Fibroblast of lung (primary cell): ENCODE data around the gene ADRM1.

Experiments
- EZH2 ChIP-seq: IDR thresholded peaks from 2 replicates; pipeline ENCODE4 v1.5.1; 2012; ENCODE audit warnings: low read length, control low read depth, mild to moderate bottlenecking; ENCODE audit errors: missing control alignments
- TF ChIP-seq, protein P1 (sequence below), 2 donors: IDR thresholded peaks in 1 of 2; conservative IDR thresholded peaks in 1 of 2; 1 replicate in 1 of 2; 2 replicates in 1 of 2; pipeline ENCODE4 v1.5.1; 2011 to 2012; ENCODE audit warnings: low read length in 2 of 2, control low read depth in 1 of 2, inconsistent platforms in 1 of 2, low read depth in 1 of 2, mild to moderate bottlenecking in 1 of 2

DNA sequence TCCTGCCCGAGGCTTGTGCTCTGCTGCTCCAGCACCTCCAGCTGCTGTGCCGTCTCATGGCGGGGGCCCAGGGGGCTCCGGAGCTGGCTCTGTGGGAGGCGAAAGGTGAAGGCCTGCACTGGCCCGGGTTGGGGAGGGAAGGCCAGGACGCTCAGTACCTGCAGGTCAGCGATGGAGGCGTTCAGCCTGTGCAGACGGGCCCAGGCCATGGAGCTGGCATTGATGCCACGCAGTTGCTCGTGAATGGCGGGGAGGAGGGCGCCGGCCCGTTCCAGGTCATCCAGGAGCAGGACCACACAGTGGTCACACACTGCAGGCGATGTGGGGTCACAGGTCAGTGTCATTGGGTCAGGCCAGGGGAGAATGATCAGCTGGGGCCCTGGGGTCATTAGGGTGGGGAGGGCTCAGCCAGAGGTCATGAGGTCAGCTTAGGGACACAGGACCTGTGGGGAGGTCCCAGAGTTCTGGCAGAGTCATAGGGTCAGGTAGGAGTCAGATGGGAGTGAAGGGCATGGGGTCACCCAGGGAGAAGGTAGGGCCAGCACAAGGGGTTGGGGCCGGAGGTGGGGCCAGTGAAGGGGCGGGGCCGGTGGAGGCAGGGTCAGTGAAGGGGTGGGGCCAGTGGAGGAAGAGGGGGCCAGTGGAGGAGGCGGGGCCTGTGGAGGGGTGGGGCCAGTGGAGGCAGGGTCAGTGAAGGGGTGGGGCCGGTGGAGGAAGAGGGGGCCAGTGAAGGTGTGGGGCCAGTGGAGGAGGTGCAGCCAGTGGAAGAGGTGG lies 18.0 kb downstream of the ADRM1 start:
- TF ChIP-seq, protein P1, sequence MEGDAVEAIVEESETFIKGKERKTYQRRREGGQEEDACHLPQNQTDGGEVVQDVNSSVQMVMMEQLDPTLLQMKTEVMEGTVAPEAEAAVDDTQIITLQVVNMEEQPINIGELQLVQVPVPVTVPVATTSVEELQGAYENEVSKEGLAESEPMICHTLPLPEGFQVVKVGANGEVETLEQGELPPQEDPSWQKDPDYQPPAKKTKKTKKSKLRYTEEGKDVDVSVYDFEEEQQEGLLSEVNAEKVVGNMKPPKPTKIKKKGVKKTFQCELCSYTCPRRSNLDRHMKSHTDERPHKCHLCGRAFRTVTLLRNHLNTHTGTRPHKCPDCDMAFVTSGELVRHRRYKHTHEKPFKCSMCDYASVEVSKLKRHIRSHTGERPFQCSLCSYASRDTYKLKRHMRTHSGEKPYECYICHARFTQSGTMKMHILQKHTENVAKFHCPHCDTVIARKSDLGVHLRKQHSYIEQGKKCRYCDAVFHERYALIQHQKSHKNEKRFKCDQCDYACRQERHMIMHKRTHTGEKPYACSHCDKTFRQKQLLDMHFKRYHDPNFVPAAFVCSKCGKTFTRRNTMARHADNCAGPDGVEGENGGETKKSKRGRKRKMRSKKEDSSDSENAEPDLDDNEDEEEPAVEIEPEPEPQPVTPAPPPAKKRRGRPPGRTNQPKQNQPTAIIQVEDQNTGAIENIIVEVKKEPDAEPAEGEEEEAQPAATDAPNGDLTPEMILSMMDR (conservative IDR thresholded peaks at IDR 0.05 in 1 of 2, IDR thresholded peaks at IDR 0.05 in 1 of 2; ENCODE audit: low read depth in 1 of 2, low read length in 2 of 2), result no peak
- TF ChIP-seq EZH2, result no peak
